GM19239 (cell line): Measurements from ENCODE around the gene CREG2.
"Not testable (repeated sequence)": the region's sequence is repeated elsewhere in the genome, so short reads cannot be mapped to it uniquely, and the experiment has no call there.

Source experiments
- DNase-seq: peaks from one replicate; pipeline ENCODE4 v3.0.0; 2011; ENCODE audit warnings: low spot score; ENCODE audit not compliant: insufficient read length
- FAIRE-seq: peaks from 2 replicates; lab custom pipeline; 2011; peaks lifted over from hg19 to GRCh38; lab: Jason Lieb, UNC

The CREG2 gene

DNA sequence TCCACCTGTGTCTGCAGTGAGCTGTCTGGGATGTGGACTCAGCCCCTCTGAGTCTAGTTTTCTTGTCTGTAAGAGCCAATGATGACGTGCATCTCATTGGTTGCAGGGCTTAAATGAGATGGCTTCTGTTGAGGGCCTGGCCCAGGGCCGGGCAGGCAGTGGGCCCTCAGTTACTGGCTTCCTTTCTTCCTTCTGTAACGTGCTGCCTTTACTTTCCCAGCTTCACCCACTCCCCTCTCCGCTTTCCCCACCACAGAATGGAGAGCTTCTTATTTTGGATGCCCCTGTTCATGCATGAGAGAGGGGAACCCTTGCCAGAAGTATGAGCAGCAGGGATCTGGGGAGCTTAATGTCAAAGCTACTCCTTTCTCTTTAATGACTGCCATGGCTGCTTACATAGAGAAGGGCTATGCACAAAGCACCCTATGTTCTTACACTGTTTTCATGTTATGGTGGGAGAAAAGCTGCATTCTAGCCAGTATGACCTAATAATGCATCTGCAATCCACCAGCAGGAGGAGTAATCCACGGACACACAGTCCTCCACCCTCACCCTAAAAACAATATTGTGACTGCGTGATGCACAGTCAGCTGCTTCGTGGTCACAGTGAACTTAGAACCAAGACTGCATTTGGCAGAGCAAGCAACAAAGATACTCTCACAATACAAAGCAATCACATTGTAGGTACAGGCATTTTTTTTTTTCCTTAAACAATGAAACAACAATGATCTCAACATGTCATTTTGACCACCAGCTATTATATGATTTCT lies 37.2 kb downstream of the CREG2 start:
- no peak for DNase-seq
- no peak for FAIRE-seq

DNA sequence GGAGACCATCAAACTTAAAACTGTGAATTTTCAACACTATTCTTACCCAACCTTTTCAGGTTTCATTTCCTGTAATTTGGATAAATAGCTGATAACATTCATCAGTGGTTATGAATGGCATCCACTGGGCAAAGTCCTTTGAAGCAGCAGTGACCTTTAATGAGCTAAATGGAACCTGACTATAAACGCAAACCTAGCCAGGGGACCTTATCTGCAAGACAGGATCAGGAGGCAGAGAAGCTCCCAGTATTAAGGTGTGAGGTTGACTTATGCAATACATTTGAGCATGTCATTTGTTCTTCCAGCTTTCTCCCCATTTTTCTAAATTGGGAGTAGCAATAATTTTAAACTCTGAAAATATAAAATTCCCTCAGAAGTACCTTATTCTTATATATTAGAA lies 38.4 kb downstream of the CREG2 start:
- FAIRE-seq (no peak), DNase-seq (no peak)

DNA sequence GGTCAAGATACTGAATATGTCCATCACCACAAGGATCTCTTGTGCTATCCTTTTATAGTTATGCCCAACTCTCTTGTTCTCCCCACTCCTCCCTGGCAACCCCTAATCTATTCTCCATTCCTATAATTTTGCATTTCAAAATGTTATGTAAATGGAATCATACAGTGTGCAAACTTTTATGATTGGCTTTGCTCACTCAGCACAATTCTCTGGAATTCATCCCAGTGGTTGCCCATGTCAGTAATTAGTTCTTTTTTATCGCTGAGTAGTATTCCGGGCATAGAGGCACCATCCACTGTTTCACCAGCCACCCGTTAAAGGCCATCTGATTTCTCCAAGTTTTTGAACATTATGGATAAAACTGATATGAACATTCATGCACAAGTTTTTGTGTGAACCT lies 40.4 kb downstream of the CREG2 start:
- no peak for FAIRE-seq

DNA sequence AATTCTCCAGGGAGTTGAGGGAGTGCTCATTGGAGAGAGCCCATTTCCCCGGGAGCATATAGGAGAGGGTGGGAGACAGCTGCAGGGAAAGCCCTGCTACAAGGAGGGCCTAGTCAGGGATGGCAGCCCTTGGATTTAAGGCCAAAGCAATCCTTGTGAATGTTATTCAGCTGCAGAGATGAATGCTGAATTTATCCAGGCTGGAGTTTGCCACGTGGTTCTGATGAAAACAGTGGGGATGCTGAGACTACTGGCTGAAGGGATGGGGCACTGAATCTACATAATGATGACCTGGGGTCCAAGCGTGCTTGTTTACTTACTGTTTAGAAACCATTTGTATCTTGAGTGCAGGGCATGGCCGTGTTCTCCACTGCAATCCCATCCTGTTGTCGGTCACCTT lies 43.2 kb downstream of the CREG2 start:
- DNase-seq (no peak), FAIRE-seq (no peak)

More for the DNA sequence above, 40.4 kb downstream of the CREG2 start:
- no peak for DNase-seq

DNA sequence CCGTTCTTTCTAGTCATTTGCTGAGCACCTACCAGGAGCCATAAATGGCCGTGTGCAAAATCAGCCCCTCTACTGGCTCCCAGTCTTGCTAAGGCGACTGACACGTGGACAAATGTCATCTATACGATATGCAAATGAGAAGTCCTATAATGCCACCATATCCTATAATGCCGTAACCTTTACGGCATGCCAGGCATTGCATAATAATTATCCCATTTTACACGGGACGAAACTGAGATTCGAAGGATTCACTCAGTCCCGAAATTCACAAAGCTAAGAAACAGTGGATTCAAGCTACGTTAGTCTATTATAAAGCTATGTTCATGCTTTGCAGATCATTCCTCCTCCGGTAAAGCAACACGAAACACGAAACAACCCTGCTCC lies 44.7 kb downstream of the CREG2 start:
- FAIRE-seq: no peak
- no peak for DNase-seq

DNA sequence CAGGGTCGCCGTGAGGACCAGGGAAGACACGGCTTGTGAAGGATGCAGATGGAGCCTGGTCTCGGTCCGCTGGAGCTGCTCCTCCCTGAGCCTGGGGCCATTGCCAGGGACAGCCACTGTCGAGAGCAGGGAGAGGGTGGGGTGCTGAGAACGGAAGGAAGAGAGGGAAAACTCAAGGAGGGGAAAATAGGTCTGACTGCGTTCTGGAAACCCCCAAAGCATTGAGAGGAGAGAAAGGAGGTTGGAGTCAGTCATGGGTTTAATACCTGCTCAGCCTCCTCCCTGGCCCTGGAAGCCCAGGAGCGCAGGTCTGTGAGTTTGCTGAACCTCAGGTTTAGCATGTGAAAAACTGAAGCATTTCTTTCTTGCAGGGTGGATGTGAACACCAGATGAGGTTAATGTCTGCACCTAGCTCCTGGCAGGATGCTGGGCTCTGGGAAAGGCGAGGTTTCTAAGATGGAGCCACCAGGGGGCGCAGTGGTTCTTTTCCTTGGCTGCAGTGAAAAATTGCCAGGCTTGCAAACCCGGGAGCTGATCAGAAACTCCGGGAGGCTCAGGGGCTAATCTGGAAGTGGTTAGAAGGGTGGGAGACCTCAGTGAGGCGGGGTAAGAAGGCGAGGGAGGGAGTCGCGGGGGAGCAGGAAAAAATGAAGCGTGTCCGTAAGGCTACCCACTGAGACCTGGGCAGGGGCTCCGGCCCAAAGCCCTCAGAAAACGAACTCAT lies 45.2 kb downstream of the CREG2 start:
- peak; percentile 53 for DNase-seq
- FAIRE-seq: no peak

DNA sequence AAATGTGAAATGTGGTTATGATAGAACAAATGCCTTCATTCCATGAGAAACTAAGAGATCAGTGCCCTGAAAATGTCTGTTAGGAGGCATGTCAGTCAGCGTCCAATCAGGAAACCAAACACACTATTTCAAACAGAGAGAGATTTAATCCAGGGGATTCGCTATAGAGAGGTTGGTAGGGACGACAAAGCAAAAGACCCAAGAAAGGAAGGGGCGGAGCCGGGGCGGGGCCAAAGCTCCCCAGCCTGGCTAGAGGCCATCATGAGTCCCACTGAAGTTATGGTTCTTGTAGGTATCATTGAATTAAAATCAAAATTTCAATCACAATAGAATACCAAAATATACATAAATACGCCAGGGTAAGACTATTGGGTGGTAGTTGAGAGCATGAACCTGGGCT lies 45.9 kb downstream of the CREG2 start:
- DNase-seq: no peak
- no peak for FAIRE-seq

DNA sequence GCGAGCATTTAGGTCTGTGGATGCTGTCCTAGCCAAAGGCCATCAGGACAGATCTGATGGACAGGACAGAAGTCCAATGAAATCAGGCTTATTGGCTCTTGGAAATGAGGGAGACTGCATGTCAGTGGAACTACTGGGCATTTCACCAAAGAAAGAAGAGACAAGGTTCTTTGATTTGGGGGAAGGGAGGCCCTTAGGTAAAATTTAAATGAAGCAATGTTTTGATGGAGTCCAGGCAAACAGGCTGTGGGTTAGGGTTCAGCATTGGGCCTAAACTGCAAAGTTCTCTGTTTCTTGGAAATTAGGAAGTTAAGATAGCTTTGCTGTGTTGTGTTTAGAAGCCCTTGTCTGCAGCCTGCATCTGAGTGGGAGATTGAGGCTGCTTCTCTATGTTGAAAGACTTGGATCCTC lies 47.2 kb downstream of the CREG2 start:
- FAIRE-seq (no peak), DNase-seq (no peak)

DNA sequence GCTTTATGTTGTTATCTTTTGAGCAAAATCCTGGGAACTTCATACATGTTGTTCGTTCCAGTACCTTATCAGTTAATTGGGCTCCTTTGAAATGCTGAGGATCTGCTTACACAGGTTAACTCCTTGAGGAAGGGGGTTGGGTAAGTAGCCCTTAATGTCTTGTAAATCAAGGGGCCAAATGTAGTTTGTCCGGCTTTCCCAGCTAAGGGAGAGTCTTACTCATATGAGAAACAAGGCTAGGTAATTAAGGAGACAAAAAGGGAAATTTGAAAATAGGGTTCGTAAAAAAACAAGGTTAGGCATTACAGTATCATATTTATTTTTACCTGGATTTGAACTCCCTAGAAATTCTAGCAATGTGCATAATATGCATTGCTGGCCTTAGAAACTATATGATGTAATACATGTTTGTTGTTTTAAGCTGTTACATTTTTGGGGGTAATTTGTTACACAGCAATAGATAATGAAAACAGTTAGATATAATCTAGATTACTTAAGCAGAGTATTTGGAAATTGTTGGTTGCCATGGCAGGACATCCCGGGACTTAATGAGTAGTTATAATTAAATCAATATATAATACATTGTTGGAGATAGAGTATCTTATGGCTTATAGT lies 47.9 kb downstream of the CREG2 start:
- DNase-seq (no peak), FAIRE-seq (no peak)

DNA sequence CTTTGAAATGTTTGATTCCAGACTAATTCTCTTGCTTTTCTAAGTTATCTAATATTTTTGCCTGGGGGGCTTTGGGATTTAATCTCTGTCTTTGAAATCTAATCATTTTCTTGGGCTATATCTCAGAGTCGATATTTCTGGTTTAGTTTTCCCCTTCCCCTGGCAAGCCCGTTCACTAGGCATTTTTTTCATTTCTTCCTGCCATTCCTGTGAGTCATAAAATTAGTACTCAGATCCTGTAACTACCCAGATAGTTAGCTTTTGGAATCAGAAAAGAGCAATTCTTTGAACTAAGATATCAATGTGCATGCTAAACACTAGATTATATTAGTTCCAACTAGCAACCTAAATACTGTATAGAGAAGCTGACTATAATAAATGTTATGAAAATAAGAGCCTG lies 49.4 kb downstream of the CREG2 start:
- DNase-seq: no peak
- FAIRE-seq: no peak

DNA sequence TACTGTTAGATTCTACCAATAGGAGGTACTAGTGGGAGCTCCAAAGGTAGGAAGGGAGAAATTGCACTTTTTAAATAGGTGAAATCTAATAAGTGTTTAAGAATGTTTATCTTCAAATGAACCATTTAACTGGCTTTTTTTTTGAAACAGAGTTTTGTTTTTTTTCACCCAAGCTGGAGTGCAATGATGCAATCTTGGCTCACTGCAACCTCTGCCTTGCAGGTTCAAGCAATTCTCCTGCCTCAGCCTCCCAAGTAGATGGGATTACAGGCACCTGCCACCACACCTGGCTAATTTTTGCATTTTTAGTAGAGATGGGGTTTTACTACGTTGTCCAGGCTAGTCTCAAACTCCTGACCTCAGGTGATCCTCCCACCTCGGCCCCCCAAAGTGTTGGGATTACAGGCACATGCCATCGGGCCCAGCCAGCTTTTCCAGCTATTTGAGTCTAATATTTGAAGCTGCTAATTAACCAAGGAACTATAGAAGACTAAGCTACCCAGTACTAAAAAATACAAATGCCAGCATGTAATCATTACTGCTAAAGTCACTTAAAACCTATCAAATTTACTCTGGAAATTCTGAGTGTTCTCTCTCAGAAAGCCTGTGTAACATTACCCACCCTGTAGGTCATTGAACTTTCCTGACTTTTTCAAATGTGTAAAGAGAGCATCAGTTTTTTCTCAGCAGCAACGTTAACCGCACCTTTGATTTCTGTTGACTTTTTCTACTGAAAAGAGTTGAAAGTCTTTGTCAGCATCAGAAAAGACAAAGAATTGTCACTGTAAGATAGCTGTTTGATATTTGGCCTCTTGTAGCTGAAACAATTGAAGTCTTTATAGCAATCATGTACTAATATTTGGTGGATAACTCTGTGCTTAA lies 54.2 kb downstream of the CREG2 start:
- DNase-seq: no peak

DNA sequence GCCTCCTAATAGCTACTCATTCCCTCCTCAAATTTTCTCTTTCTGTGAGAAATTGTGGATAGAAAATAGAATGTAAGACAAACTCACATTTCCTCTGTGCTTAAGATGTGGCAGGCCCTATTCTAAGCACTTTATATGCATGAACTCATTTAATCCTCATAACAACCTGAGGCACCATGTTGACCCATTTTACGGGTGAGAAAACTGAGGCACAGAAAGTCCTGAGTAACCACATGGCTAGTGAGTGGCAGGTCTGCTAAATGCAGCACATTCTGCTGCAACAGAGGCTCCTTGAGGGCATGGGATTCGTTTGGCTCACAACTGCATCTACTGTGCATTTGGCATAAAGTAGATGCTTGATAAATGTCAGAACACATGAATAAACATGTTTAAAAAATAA lies 56.1 kb downstream of the CREG2 start:
- DNase-seq (no peak), FAIRE-seq (no peak)

More for the DNA sequence above, 54.2 kb downstream of the CREG2 start:
- no peak for FAIRE-seq

DNA sequence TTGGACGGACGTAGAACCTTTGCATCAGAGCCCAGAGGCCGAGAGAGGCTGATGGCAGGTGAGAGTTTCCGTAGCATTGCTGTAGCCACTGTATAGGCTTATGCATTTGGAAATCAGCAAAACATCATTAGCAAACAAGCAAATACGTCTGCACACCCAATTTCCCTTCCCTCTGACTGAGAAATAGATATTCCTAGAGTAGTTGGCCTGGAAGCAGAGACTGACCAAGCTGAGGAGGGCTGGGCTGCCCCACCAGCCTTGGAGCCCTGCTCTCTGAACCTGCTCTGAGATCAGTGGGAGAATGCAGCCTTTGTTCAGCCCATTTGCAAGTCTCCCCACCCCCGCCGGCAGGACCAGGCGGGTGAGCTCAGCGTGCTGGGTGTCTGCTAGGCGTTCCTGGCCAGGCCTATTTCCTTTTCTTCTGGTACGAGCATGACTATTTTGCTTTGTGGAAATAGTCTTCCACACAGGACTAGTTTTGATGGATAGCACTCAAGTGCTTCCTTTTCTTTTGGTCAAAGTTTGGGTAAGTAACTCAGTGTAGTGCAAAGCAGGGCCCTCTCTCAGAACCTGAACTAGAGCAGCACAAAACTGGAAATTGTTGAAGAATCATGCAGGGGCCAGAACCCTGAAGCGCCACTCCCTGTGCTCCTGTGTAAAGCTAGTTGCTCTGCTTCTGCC lies 56.9 kb downstream of the CREG2 start:
- FAIRE-seq (no peak), DNase-seq (no peak)

DNA sequence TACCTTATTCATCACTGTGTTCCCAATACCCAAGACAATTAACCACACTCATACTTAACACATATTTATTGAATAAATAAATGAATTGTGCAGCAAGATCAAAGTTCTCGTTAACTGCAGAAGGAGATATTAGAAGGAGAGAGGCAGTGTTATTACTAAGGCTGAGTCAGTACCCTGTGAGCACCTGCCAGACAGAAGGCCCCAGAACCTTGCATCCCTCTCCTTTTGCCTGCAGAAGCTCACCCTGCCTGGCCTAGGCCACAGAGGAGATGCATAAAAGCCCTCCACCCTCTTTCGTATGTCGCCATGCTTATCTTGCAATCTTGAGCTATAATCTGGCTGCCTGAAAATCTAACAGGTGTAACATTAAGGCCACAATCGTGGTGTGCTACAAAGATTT lies 58.3 kb downstream of the CREG2 start:
- FAIRE-seq (no peak), DNase-seq (no peak)

DNA sequence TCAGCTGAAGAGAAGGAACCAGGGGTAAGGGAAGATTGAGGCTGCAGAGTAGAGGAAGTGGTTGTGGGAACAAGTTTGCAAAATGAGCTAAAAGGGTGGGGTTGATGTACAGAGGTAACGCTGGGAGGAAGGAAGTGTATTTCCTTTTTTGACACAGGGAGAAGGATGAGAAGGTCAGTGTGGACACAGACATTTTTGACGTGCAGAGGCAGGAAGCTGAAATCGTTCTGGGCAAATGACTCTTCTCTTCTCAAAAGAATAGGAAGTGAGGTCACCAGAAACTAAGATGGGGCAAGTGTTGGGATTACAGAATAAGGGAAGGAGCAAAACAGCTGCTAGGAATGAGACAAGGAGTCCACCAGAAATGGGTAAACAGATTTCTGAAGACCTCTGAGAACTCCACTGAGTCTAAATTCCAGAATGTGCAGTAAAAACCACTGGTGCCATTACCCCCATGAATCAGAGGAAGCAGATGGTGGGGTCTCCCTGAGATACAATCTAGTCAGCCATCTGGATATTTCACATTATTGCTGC lies 58.8 kb downstream of the CREG2 start:
- DNase-seq: no peak
- FAIRE-seq: peak; percentile 26

DNA sequence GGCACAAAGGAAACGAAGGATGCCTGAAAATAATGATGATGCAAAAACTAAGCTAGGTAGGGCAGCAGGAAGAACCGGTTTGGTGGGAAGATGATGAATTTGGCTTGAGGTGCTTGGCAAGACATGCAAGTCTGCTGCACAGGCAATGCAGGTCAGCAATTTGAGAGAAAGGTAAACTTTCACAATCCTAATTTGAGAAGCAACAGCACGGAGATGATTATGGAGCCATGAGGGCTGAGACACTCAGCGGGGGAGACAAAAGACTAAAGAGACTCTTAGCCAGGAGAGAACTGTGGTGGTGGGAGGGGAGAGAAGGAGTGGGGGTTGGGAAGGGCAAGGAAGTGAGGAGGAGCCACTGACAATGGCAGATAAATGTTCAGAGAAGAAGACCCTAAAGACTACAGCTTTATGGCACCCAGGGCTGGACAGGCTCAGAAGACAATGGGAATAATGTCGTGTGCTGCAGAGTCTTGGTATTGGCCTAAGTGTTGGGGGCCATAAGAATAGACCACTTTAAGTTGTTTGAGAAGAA lies 59.4 kb downstream of the CREG2 start:
- DNase-seq (no peak), FAIRE-seq (peak; percentile 31)

DNA sequence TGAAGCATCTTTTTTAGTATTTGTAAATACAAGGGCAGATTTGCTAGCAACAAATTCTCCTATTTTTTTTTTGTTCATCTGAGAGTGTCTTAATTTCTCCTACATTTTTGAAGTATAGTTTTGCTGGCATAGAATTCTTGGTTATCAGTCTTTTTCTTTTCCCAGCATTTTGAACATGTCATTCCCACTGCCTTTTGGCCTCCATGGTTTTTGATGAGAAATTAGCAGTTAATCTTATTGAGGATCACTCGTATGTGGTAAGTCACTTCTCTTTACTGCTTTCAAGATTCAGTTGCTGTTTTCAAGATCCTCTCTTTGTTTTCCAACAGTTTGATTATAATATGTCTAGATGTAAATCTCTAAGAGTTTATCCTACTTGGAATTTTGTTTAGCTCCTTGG lies 61.9 kb downstream of the CREG2 start:
- FAIRE-seq (no peak), DNase-seq (no peak)

DNA sequence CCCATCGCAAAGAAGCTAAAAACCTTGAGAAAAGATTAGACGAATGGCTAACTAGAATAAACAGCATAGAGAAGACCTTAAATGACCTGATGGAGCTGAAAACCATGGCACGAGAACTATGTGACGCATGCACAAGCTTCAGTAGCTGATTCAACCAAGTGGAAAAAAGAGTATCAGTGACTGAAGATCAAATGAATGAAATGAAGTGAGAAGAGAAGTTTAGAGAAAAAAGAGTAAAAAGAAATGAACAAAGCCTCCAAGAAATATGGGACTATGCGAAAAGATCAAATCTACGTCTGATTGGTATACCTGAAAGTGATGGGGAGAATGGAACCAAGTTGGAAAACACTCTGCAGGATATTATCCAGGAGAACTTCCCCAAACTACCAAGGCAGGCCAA lies 70.7 kb downstream of the CREG2 start:
- DNase-seq, FAIRE-seq: not testable (repeated sequence)

DNA sequence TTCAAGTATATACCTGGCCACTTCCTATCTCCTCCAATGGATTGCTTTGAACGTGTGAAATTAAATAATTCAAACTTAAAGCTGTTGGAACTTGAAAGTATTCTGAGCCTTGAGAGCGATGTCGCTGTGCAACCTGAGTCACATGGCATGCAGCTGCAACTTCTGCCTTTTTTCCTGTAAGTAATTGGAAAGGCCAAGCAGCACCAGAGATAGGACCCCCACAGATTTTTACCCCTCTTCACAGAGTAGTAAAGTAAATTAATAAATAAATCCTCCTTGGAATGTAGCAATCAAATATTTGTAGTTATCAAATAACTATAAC lies 75.6 kb downstream of the CREG2 start:
- DNase-seq: no peak
- FAIRE-seq: no peak
